Measurements from ENCODE around the gene KIF21A. TPM values are rescaled to one million over a fixed set of nuclear protein-coding genes. Genes with fewer than 3 reads are reported as not detected.

KIF21A gene
- total RNA-seq, 1 experiment from 2014 or later, result 29.1 TPM

DNA sequence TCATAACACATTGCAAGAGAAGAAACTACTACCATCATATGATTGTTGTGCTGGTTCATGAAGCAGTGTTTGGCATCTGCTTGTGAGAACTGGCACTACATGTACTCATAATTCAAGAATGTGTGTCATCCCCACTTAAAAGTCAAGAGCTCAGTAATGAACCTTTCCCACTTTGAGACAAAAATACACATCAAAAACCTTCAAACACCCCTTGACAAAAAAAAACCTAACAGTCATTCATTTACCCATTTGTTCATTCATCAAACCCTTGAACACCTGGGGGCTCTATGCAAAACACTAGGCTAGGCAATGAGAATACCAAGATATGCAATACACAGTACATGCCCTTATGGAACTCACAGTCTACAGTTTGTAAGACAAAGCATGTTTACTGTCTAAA, 40.0 kb downstream of the KIF21A start:
- Histone ChIP-seq H3K4me3 (replicated peaks in 1 of 2; ENCODE audit: low read depth in 1 of 2, low read length in 2 of 2) (no peak overlapping the region), H3K4me2 (ENCODE audit: low read length) (peak overlapping the region; percentile 11; the same call in 1 of the 2 replicates), H2AFZ (ENCODE audit: low read depth, low read length, poor library complexity, severe bottlenecking) (no peak overlapping the region), H3K9me3 (ENCODE audit: control insufficient read depth in 1 of 2, insufficient read depth in 1 of 2, low read depth in 1 of 2, low read length in 2 of 2) (no peaks in the 10 kb centered on the region), H3K4me1 (ENCODE audit: control insufficient read depth in 1 of 2, insufficient read depth in 2 of 2, low read length in 2 of 2) (peaks cover 0 to 8% of the 10 kb centered on the region in 2 experiments; a peak in 1 of 4 replicates), H3K27me3 (ENCODE audit: insufficient read depth, low read length) (no peaks in the 10 kb centered on the region), H3K79me2 (ENCODE audit: insufficient read depth, low read length) (peaks cover 6% of the 10 kb centered on the region; the same call in 1 of the 2 replicates), H3K9ac (ENCODE audit: low read length) (no peak overlapping the region), H3K9me2 (ENCODE audit: insufficient read depth) (no peaks in the 10 kb centered on the region), H4K20me1 (ENCODE audit: insufficient read depth) (no peaks in the 10 kb centered on the region), H3K36me3 (ENCODE audit: control insufficient read depth in 1 of 2, insufficient read depth in 2 of 2, low read length in 2 of 2) (no peaks in the 10 kb centered on the region), H3K27ac (ENCODE audit: low read depth, low read length) (no peak overlapping the region)
- no peak for DNase-seq (ENCODE audit: low read depth, low spot score)
- no TSS peak for BruUV-seq (replicated peaks)
- TF ChIP-seq EGR1 (IDR thresholded peaks at IDR 0.05; ENCODE audit: low read depth), result no peak
- TF ChIP-seq SIN3A (IDR thresholded peaks at IDR 0.05; ENCODE audit: low read depth), result no peak
- no peak for TF ChIP-seq EZH2phosphoT487 (IDR thresholded peaks at IDR 0.05; ENCODE audit: borderline replicate concordance)
- TF ChIP-seq ZBTB33 (IDR thresholded peaks at IDR 0.05; ENCODE audit: extremely low read depth, insufficient replicate concordance, low read length), result no peak
- TF ChIP-seq YY1 (IDR thresholded peaks at IDR 0.05; ENCODE audit: extremely low read depth, insufficient replicate concordance, low read depth, low read length), result no peak
- TF ChIP-seq SRF (IDR thresholded peaks at IDR 0.05; ENCODE audit: low read depth), result no peak
- TF ChIP-seq MAX (IDR thresholded peaks at IDR 0.05), result no peak
- no peak for TF ChIP-seq POLR2AphosphoS5 (IDR thresholded peaks at IDR 0.05; ENCODE audit: low read depth, low read length)
- TF ChIP-seq ELF1 (IDR thresholded peaks at IDR 0.05; ENCODE audit: borderline replicate concordance, low read depth), result no peak
- TF ChIP-seq, protein P1, sequence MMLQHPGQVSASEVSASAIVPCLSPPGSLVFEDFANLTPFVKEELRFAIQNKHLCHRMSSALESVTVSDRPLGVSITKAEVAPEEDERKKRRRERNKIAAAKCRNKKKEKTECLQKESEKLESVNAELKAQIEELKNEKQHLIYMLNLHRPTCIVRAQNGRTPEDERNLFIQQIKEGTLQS (IDR thresholded peaks at IDR 0.05), result no peak
- no peak for TF ChIP-seq ZFX (IDR thresholded peaks at IDR 0.05)
- no peak for TF ChIP-seq CEBPB (IDR thresholded peaks at IDR 0.05; ENCODE audit: low read depth)
- TF ChIP-seq CBX3 (IDR thresholded peaks at IDR 0.05; ENCODE audit: low read depth), result no peak
- TF ChIP-seq, protein P2, sequence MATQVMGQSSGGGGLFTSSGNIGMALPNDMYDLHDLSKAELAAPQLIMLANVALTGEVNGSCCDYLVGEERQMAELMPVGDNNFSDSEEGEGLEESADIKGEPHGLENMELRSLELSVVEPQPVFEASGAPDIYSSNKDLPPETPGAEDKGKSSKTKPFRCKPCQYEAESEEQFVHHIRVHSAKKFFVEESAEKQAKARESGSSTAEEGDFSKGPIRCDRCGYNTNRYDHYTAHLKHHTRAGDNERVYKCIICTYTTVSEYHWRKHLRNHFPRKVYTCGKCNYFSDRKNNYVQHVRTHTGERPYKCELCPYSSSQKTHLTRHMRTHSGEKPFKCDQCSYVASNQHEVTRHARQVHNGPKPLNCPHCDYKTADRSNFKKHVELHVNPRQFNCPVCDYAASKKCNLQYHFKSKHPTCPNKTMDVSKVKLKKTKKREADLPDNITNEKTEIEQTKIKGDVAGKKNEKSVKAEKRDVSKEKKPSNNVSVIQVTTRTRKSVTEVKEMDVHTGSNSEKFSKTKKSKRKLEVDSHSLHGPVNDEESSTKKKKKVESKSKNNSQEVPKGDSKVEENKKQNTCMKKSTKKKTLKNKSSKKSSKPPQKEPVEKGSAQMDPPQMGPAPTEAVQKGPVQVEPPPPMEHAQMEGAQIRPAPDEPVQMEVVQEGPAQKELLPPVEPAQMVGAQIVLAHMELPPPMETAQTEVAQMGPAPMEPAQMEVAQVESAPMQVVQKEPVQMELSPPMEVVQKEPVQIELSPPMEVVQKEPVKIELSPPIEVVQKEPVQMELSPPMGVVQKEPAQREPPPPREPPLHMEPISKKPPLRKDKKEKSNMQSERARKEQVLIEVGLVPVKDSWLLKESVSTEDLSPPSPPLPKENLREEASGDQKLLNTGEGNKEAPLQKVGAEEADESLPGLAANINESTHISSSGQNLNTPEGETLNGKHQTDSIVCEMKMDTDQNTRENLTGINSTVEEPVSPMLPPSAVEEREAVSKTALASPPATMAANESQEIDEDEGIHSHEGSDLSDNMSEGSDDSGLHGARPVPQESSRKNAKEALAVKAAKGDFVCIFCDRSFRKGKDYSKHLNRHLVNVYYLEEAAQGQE (IDR thresholded peaks at IDR 0.05; ENCODE audit: low read depth), result no peak
- no peak for TF ChIP-seq ZNF274 (IDR thresholded peaks at IDR 0.05; ENCODE audit: low read depth, low read length)
- ATAC-seq, result no peak; the same call in 1 of the 2 replicates
- intact Hi-C loops (cut with micrococcal nuclease), result no loop called here
- ChIA-PET CTCF (no interaction called here), POLR2A (no interaction called here), RAD21 (ENCODE audit: low non-redundant PET in 1 of 2, low total read pairs in 2 of 2, uncharacterized antibody in 2 of 2, unreplicated experiment in 2 of 2) (no interaction called here)

All from HCT116 (cell line).